ENCODE measurements around the gene VGLL4.

DNA sequence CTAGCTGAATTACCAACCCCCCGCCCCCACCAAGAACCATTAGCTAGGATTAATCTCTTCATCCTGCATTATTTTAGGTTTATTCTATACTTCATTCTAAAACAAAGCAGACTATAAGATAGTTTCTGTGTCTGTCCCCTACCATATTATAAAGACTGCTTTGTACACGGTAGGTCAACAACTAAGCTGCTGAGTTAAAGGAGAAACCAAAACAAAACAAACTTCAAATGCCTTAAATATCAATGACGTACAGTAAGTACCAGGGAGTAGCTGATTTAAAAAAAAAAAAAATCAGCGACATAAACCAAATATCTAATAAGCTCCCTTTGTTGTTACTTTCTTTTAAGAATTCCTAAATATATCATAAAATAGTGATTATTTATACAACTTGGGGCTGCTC lies 7.8 kb upstream of the VGLL4 start:
- TF ChIP-seq GATA1 (IDR thresholded peaks at IDR 0.05; ENCODE audit: low read depth, low read length) (no peak), POLR2A (IDR thresholded peaks at IDR 0.05; ENCODE audit: low read length) (no peak)

All from erythroblast (primary cell).